Right atrium auricular region (tissue), 2 donors: ENCODE measurements around the gene TMEM168. TPM values are rescaled to one million over a fixed set of nuclear protein-coding genes. Genes with fewer than 3 reads are reported as not detected.

ENCODE experiments used
- DNase-seq: peaks from one replicate; pipeline ENCODE4 v3.0.0-alpha.2; 2019; ENCODE audit warnings: low spot score
- H3K27ac ChIP-seq, 2 donors: fragments of 200-600 bp; sonication (generic); 1 replicate in 1 of 2; 2 replicates in 1 of 2; pipeline ENCODE4 v1.5.1; 2016 to 2019
- H3K27me3 ChIP-seq, 2 donors: fragments of 200-600 bp; sonication (generic); one replicate each; pipeline versions ENCODE4 v1.5.1 to v1.6.0; 2017 to 2019
- H3K36me3 ChIP-seq: fragments of 200-600 bp; sonication (generic); one replicate; pipeline ENCODE4 v1.5.1; 2016
- H3K4me1 ChIP-seq, 2 donors: fragments of 200-600 bp; sonication (generic); one replicate each; pipeline versions ENCODE4 v1.5.1 to v1.6.0; 2017 to 2019
- H3K4me3 ChIP-seq, 2 donors: fragments of 200-600 bp; sonication (generic); 1 replicate in 1 of 2; 2 replicates in 1 of 2; pipeline ENCODE4 v1.5.1; 2017 to 2019; ENCODE audit warnings: mild to moderate bottlenecking in 1 of 2, moderate library complexity in 1 of 2
- H3K9me3 ChIP-seq, 2 donors: fragments of 200-600 bp; sonication (generic); one replicate each; pipeline ENCODE4 v1.5.1; 2019
- CTCF ChIP-seq, 2 donors: fragments of 200-600 bp; sonication (generic); IDR thresholded peaks; one replicate each; pipeline ENCODE4 v1.5.1; 2019; ENCODE audit warnings: antibody characterized with exemption in 2 of 2
- total RNA-seq, 2 donors: library from RNA; depleted of rRNA; stranded (reverse); fragments of >200 nt; gene quantifications; one replicate each; pipeline ENCODE4 v1.1.0, GENCODE V29; 2016

Gene TMEM168
- total RNA-seq, 2 donors from 2014 or later = 15.1 to 16.8 TPM

GRCh38 chr7:112777406-112777805 lies 12.8 kb downstream of the TMEM168 start:
- H3K27ac ChIP-seq = no peak overlapping the region
- no peak for TF ChIP-seq CTCF (IDR thresholded peaks at IDR 0.05)
- H3K9me3 ChIP-seq = no peaks in the 10 kb centered on the region
- no peak for DNase-seq
- no peak overlapping the region for H3K4me3 ChIP-seq
- H3K4me1 ChIP-seq = peaks cover 0 to 4% of the 10 kb centered on the region in 2 donors
- no peaks in the 10 kb centered on the region for H3K36me3 ChIP-seq
- no peaks in the 10 kb centered on the region for H3K27me3 ChIP-seq

GRCh38 chr7:112771166-112771565 lies 19.0 kb downstream of the TMEM168 start:
- no peaks in the 10 kb centered on the region for H3K4me1 ChIP-seq
- TF ChIP-seq CTCF (IDR thresholded peaks at IDR 0.05) = no peak

GRCh38 chr7:112770051-112770450 lies 20.1 kb downstream of the TMEM168 start:
- Histone ChIP-seq H3K27ac (no peak overlapping the region), H3K9me3 (no peaks in the 10 kb centered on the region), H3K36me3 (no peaks in the 10 kb centered on the region), H3K4me3 (no peak overlapping the region), H3K27me3 (no peaks in the 10 kb centered on the region), H3K4me1 (no peaks in the 10 kb centered on the region)
- DNase-seq = no peak
- no peak for TF ChIP-seq CTCF (IDR thresholded peaks at IDR 0.05)

More at GRCh38 chr7:112771166-112771565, 19.0 kb downstream of the TMEM168 start:
- no peak overlapping the region for H3K4me3 ChIP-seq
- H3K9me3 ChIP-seq = no peaks in the 10 kb centered on the region
- no peaks in the 10 kb centered on the region for H3K27me3 ChIP-seq
- no peak overlapping the region for H3K27ac ChIP-seq
- H3K36me3 ChIP-seq = no peaks in the 10 kb centered on the region
- DNase-seq = no peak

DNA sequence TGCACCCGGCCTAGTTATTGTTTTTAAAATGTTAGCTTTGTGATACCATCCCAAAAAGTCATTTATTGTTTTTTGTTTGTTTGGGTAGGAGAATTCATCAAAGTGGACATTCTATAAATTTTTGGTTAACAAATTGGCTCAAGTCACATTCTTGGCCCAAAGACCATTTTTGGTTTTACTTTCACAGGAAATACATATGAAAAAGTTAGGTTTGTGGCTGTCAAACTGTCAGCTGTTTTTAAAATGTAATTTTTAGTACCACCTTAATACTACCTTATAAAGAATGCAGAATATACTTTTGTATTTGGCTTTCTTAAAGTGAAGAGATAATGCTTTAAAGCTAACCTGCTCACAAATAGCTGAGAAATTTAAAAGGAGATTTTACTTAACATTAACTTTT lies 25.1 kb downstream of the TMEM168 start:
- Histone ChIP-seq H3K9me3 (no peaks in the 10 kb centered on the region), H3K4me3 (no peak overlapping the region)

DNA sequence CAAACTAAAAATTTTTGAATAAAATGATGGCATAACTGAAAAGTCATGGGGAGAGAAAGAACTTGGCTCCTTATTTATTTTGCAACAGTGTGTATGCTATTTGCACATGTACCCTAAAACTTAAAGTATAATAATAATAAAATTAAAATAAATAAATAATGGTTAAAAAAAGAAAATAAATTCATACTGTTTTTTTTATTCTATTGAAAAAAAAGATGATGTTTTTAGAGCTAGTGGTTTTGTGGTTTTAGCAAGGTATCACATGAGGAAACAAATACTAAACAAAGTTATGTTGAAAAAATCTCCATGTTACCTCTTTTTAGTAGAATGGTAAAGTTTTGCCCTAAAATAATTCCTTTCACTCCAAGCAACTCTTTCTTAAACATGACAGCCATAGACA lies 26.2 kb downstream of the TMEM168 start:
- no peak for DNase-seq
- no peak overlapping the region for H3K27ac ChIP-seq
- no peak overlapping the region for H3K4me3 ChIP-seq
- no peak for TF ChIP-seq CTCF (IDR thresholded peaks at IDR 0.05)
- H3K9me3 ChIP-seq = no peaks in the 10 kb centered on the region
- H3K27me3 ChIP-seq = no peaks in the 10 kb centered on the region
- no peaks in the 10 kb centered on the region for H3K4me1 ChIP-seq
- H3K36me3 ChIP-seq = no peaks in the 10 kb centered on the region

More for the DNA sequence above, 25.1 kb downstream of the TMEM168 start:
- no peak overlapping the region for H3K27ac ChIP-seq
- TF ChIP-seq CTCF (IDR thresholded peaks at IDR 0.05) = no peak
- DNase-seq = no peak
- no peaks in the 10 kb centered on the region for H3K4me1 ChIP-seq
- no peaks in the 10 kb centered on the region for H3K27me3 ChIP-seq
- H3K36me3 ChIP-seq = no peaks in the 10 kb centered on the region

DNA sequence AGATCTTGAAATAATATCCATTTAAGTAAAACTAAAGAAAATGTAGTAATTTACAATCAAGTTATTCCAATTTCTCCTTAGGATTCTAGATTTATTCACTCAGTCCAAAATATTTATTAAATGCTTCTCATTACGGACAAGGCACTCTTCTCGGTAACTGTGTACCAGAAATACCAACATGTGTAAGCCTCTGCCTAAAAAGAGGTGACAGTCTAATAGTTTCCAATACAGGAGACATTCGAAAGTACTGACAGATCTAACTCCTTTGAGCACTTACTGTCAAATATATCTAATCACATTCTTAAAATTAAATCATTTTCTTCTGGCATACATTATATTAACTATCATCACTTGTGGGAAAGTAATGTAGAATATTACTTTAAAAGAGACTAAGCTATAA lies 26.9 kb downstream of the TMEM168 start:
- H3K36me3 ChIP-seq = no peaks in the 10 kb centered on the region
- no peak overlapping the region for H3K27ac ChIP-seq
- no peaks in the 10 kb centered on the region for H3K4me1 ChIP-seq
- H3K27me3 ChIP-seq = no peaks in the 10 kb centered on the region
- no peak for TF ChIP-seq CTCF (IDR thresholded peaks at IDR 0.05)
- no peaks in the 10 kb centered on the region for H3K9me3 ChIP-seq
- no peak overlapping the region for H3K4me3 ChIP-seq
- no peak for DNase-seq
